SKM-1 (cell line): ENCODE measurements around the gene PLPPR5.

ENCODE experiments used
- DNase-seq: peaks from one replicate; lab custom pipeline; 2025; ENCODE audit not compliant: unreplicated experiment; lab: John Stamatoyannopoulos, UW

PLPPR5 gene

GRCh38 chr1:98860329-98860728 is 144.3 kb downstream of the PLPPR5 start:
- no peak for DNase-seq

GRCh38 chr1:98854137-98854536 is 150.5 kb downstream of the PLPPR5 start:
- DNase-seq = no peak

GRCh38 chr1:98849969-98850636 is 154.6 kb downstream of the PLPPR5 start:
- no peak for DNase-seq

- no peak for DNase-seq
These were observed 162.4 kb downstream of the PLPPR5 start for GRCh38 chr1:98842241-98842640.
